Measurements from ENCODE around the gene THUMPD1.
"Not testable (repeated sequence)": the region's sequence is repeated elsewhere in the genome, so short reads cannot be mapped to it uniquely, and the experiment has no call there.

The THUMPD1 gene

DNA sequence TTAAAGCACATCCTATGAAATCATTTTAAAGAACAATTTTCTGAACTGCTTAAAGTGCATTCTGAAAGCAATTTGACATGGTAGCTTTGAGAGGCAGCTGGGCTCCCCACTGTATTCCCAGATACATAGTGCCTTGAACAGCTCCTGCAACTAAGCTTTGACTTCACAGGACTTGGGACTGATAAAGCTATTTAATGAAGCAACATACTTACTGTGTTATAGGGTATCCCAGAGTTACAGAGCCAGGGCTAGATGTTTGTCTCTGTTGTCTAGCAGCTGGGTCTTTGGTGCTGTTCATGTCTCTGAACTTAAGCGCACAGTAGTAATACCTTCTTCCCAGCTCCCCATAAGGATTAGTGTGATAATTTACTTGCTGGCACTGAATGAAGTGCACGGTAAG lies 45.0 kb downstream of the THUMPD1 start:
- intact Hi-C loops (cut with DNase I; ENCODE audit: low total_unique reads): no loop called here
- Histone ChIP-seq H3K27me3 (no peaks in the 10 kb centered on the region), H3K4me3 (no peak overlapping the region), H3K9me3 (no peaks in the 10 kb centered on the region), H3K4me1 (no peaks in the 10 kb centered on the region), H3K27ac (no peak overlapping the region), H3K36me3 (no peaks in the 10 kb centered on the region)
- no peak for DNase-seq
- TF ChIP-seq, protein P1, sequence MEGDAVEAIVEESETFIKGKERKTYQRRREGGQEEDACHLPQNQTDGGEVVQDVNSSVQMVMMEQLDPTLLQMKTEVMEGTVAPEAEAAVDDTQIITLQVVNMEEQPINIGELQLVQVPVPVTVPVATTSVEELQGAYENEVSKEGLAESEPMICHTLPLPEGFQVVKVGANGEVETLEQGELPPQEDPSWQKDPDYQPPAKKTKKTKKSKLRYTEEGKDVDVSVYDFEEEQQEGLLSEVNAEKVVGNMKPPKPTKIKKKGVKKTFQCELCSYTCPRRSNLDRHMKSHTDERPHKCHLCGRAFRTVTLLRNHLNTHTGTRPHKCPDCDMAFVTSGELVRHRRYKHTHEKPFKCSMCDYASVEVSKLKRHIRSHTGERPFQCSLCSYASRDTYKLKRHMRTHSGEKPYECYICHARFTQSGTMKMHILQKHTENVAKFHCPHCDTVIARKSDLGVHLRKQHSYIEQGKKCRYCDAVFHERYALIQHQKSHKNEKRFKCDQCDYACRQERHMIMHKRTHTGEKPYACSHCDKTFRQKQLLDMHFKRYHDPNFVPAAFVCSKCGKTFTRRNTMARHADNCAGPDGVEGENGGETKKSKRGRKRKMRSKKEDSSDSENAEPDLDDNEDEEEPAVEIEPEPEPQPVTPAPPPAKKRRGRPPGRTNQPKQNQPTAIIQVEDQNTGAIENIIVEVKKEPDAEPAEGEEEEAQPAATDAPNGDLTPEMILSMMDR (IDR thresholded peaks at IDR 0.05): no peak

DNA sequence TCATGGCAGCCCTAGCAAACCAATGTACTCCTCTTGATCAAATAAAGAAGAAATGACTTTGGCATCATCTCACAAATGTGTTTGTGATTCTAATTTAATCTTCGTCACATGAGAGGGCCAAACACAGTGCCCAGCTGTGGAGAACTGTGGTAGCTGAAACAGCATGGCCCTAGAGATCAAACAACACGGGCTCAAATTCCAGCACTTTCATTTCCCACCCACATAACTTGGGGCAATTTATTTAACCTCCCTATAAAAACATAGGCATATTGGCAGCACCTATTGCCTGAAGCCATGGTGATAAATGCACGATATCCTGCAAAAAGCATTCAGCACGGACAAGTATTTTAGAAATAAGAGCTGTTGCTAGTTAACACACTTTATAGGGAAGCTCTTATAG lies 46.6 kb downstream of the THUMPD1 start:
- Histone ChIP-seq H3K27me3 (no peaks in the 10 kb centered on the region), H3K4me1 (no peaks in the 10 kb centered on the region), H3K9me3 (no peaks in the 10 kb centered on the region), H3K4me3 (no peak overlapping the region), H3K36me3 (no peaks in the 10 kb centered on the region), H3K27ac (no peak overlapping the region)
- intact Hi-C loops (cut with DNase I; ENCODE audit: low total_unique reads): no loop called here
- DNase-seq: no peak
- TF ChIP-seq, protein P1 (IDR thresholded peaks at IDR 0.05): no peak

DNA sequence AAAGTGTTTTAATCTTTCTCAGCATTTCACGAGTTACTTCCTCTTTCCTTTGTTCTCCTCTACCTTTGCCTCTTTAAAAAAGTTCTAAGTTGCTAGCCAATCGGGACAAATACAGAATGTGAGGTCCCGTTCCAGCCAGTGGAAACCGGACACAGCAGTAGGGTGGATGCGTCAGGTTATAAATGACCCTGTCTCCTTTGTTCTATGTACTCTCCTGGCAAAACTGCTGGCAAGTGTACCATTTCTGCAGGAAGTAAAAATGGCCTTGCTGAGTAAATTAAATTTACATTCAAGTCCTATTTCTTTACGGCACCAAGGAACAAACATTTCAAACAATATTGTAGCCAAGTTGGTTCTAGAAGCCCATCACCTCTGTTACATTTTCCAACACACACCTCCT lies 47.5 kb downstream of the THUMPD1 start:
- H3K36me3 ChIP-seq; H3K4me1 ChIP-seq; H3K4me3 ChIP-seq; H3K27ac ChIP-seq; intact Hi-C loops (cut with DNase I; ENCODE audit: low total_unique reads); DNase-seq; H3K9me3 ChIP-seq; H3K27me3 ChIP-seq: not testable (repeated sequence)

DNA sequence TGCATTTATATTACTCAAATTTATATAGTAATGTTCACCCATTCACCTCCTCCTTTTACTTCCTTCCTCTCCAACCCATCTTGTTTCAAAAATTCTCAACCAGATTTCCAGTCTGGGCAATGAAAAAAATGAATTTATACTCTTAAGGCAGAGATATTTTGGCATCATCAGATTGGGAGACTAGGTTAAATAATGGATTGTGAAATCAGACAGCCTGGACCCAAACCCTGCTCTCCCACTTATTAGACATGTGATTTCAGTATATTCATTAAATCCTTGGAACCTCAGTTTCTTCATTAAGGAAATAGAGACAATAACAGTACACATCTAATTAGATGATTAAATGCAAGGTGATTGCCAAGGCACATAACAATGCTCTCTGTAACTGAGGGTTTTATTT lies 52.0 kb downstream of the THUMPD1 start:
- intact Hi-C loops (cut with DNase I; ENCODE audit: low total_unique reads): no loop called here
- no peak for DNase-seq
- Histone ChIP-seq H3K27me3 (no peaks in the 10 kb centered on the region), H3K4me1 (no peaks in the 10 kb centered on the region), H3K4me3 (no peak overlapping the region), H3K36me3 (no peaks in the 10 kb centered on the region), H3K9me3 (no peaks in the 10 kb centered on the region), H3K27ac (no peak overlapping the region)
- TF ChIP-seq, protein P1 (IDR thresholded peaks at IDR 0.05): no peak

DNA sequence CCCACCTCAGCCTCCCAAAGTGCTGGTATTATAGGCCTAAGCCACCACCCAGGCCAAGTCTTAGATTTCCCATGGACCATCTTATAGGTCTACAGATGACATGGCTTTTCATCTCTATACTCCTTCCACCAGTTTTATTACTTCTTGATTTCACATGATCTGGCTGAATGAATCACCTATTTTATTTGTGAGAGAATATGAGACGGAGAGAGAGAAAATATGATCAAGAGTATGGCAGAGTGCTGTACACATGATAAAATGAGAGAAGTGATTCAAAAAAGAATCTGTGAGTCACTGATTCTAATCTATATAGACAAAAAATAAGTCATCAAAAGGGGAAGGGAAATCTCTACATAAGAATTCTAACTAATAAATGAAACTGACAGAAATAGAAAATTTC lies 57.8 kb downstream of the THUMPD1 start:
- H3K9me3 ChIP-seq: no peaks in the 10 kb centered on the region
- no peaks in the 10 kb centered on the region for H3K36me3 ChIP-seq
- H3K4me3 ChIP-seq: no peak overlapping the region
- no peaks in the 10 kb centered on the region for H3K27me3 ChIP-seq
- intact Hi-C loops (cut with DNase I; ENCODE audit: low total_unique reads): no loop called here
- TF ChIP-seq, protein P1 (IDR thresholded peaks at IDR 0.05): no peak
- H3K27ac ChIP-seq: no peak overlapping the region
- H3K4me1 ChIP-seq: no peaks in the 10 kb centered on the region
- DNase-seq: no peak

All from tibial artery (tissue), 4 donors.